Tibial artery (tissue), 4 donors: Measurements from ENCODE around the gene MPZL3.

Source experiments
- DNase-seq, 2 donors: peaks; one replicate each; pipeline ENCODE4 v3.0.0-alpha.2; 2019
- H3K27ac ChIP-seq, 2 donors: fragments of 200-600 bp; sonication (generic) in 1 of 2; 1 replicate in 1 of 2; 2 replicates in 1 of 2; pipeline ENCODE4 v1.5.1; 2018 to 2019; ENCODE audit warnings: mild to moderate bottlenecking in 1 of 2
- H3K27me3 ChIP-seq, 2 donors: fragments of 200-600 bp; sonication (generic) in 1 of 2; one replicate each; pipeline versions ENCODE4 v1.5.1 to v1.6.0; 2016 to 2019
- H3K36me3 ChIP-seq, 3 donors: fragments of 200-600 bp; sonication (generic) in 2 of 3; one replicate each; pipeline ENCODE4 v1.5.1; 2016 to 2019; ENCODE audit warnings: mild to moderate bottlenecking in 2 of 3
- H3K4me1 ChIP-seq, 4 donors: fragments of 200-600 bp; sonication (generic) in 2 of 4; 1 replicate in 3 of 4; 2 replicates in 1 of 4; pipeline ENCODE4 v1.5.1; 2016 to 2019
- H3K4me3 ChIP-seq, 2 donors: fragments of 200-600 bp; sonication (generic) in 1 of 2; 1 replicate in 1 of 2; 2 replicates in 1 of 2; pipeline ENCODE4 v1.5.1; 2018 to 2019; ENCODE audit warnings: mild to moderate bottlenecking in 2 of 2
- H3K9me3 ChIP-seq, 3 donors: fragments of 200-600 bp; sonication (generic) in 1 of 3; one replicate each; pipeline ENCODE4 v1.5.1; 2016 to 2019
- CTCF ChIP-seq, 2 experiments: fragments of 200-600 bp in 1 of 2; fragments of 450-650 bp in 1 of 2; IDR thresholded peaks; one replicate each; pipeline ENCODE4 v1.5.1; 2017 to 2019; ENCODE audit warnings: antibody characterized with exemption in 2 of 2, mild to moderate bottlenecking in 1 of 2, moderate library complexity in 1 of 2
- intact Hi-C: fragments of 100-400 bp; cut with DNase I; formaldehyde crosslinking; loops from one replicate; pipeline ENCODE4 v1.15.0; 2023; ENCODE audit warnings: low total_unique reads

MPZL3 gene

GRCh38 chr11:118283756-118284350 lies 31.7 kb upstream of the MPZL3 start:
- Histone ChIP-seq H3K27me3 (peaks cover 0 to 3% of the 10 kb centered on the region in 2 donors), H3K27ac (no peak overlapping the region), H3K9me3 (no peaks in the 10 kb centered on the region), H3K4me3 (no peak overlapping the region), H3K36me3 (no peaks in the 10 kb centered on the region), H3K4me1 (no peaks in the 10 kb centered on the region)
- no peak for DNase-seq
- no peak for TF ChIP-seq CTCF (IDR thresholded peaks at IDR 0.05)
- intact Hi-C loops: no loop called here

GRCh38 chr11:118283037-118283636 lies 31.0 kb upstream of the MPZL3 start:
- TF ChIP-seq CTCF (IDR thresholded peaks at IDR 0.05): no peak
- H3K4me3 ChIP-seq: no peak overlapping the region
- H3K27ac ChIP-seq: no peak overlapping the region
- peaks cover 0 to 3% of the 10 kb centered on the region in 2 donors for H3K27me3 ChIP-seq
- H3K9me3 ChIP-seq: no peaks in the 10 kb centered on the region
- H3K4me1 ChIP-seq: no peaks in the 10 kb centered on the region
- no peaks in the 10 kb centered on the region for H3K36me3 ChIP-seq
- DNase-seq: no peak
- intact Hi-C loops: no loop called here

GRCh38 chr11:118282606-118283005 lies 30.4 kb upstream of the MPZL3 start:
- H3K27ac ChIP-seq: no peak overlapping the region
- no peaks in the 10 kb centered on the region for H3K9me3 ChIP-seq
- no peaks in the 10 kb centered on the region for H3K4me1 ChIP-seq
- DNase-seq: no peak
- no peak for TF ChIP-seq CTCF (IDR thresholded peaks at IDR 0.05)
- H3K4me3 ChIP-seq: no peak overlapping the region
- H3K36me3 ChIP-seq: no peaks in the 10 kb centered on the region
- H3K27me3 ChIP-seq: peaks cover 0 to 3% of the 10 kb centered on the region in 2 donors
- intact Hi-C loops: no loop called here

GRCh38 chr11:118281284-118281683 lies 29.1 kb upstream of the MPZL3 start:
- Histone ChIP-seq H3K4me1 (no peaks in the 10 kb centered on the region), H3K36me3 (no peaks in the 10 kb centered on the region), H3K9me3 (no peaks in the 10 kb centered on the region), H3K27me3 (peaks cover 0 to 3% of the 10 kb centered on the region in 2 donors), H3K27ac (no peak overlapping the region), H3K4me3 (no peak overlapping the region)
- intact Hi-C loops: no loop called here
- no peak for DNase-seq
- no peak for TF ChIP-seq CTCF (IDR thresholded peaks at IDR 0.05)

- Histone ChIP-seq H3K27ac (no peak overlapping the region), H3K4me3 (no peak overlapping the region), H3K4me1 (no peaks in the 10 kb centered on the region), H3K27me3 (peaks cover 0 to 8% of the 10 kb centered on the region in 2 donors), H3K9me3 (no peaks in the 10 kb centered on the region), H3K36me3 (no peaks in the 10 kb centered on the region)
- DNase-seq: no peak
- intact Hi-C loops: no loop called here
- no peak for TF ChIP-seq CTCF (IDR thresholded peaks at IDR 0.05)
Measured at GRCh38 chr11:118277312-118277711, 25.1 kb upstream of the MPZL3 start.
